A172 (cell line): ENCODE results near the gene TMEM60. TPM values are rescaled to one million over a fixed set of nuclear protein-coding genes. Genes with fewer than 3 reads are reported as not detected.
"Not testable (repeated sequence)": the region's sequence is repeated elsewhere in the genome, so short reads cannot be mapped to it uniquely, and the experiment has no call there.

Experiments
- DNase-seq: peaks from one replicate; pipeline ENCODE4 v3.0.0-alpha.2; 2015; ENCODE audit warnings: low spot score
- total RNA-seq: library from RNA; depleted of rRNA; stranded (reverse); fragments of >200 nt; shearing (Covaris generic); gene quantifications from 2 replicates; pipeline ENCODE4 v1.2.3, GENCODE V29; 2014

Gene TMEM60
- total RNA-seq, 1 experiment from 2014 or later = 65.4 TPM

DNA sequence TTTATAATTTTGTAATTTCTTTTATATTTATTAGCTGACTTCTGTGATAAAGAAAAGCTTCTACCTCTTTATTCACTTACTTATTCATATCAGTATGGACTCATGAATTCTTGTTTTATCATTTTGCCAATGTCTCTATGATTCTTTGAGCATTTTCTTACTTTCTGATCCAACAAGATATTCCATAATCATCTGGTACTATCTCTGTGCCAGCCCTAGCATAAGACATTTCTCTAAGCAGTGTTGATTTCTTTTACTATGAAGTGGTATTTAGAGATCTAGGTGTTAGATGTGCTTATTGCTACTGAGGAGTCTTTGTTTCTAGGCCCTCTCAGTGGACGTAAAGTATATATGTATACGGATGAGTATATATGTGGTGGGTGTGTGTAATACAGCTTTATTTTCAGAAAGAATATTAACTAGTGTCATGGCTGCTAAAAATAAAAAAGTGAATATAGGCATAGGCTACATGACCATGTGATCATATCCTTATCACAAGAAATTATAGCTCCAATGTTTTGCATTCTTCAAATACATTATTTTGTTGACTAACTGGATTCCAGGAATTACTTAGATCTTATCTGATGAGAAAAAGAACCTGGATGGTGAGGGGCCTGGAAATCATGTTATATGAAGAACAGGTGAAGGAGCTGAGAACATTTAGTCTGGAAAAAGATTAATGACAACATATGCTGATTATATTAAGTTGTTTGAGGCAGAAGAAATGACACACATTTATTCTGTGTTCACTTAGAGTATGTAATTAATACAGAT, 13.5 kb upstream of the TMEM60 start:
- DNase-seq = peak; percentile 38

DNA sequence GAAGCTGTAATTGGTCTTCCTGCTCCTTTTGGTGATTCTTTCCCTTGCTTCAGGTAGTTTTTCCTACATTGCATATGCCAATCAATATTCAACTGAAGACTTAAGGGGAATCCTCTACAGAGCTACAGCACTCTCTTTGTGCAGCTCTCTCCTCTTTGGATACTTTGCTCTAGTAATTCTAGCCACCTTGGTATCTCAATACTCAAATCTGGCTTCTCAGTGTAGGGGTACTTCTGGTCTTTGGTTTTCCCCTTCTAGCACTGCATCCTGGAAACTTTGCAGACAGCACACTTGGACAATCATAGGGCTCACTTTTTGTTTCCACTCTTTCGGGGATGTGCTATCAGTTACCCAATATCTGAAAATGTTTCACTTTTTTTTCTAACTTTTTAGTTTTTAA, 10.3 kb upstream of the TMEM60 start:
- no peak for DNase-seq

DNA sequence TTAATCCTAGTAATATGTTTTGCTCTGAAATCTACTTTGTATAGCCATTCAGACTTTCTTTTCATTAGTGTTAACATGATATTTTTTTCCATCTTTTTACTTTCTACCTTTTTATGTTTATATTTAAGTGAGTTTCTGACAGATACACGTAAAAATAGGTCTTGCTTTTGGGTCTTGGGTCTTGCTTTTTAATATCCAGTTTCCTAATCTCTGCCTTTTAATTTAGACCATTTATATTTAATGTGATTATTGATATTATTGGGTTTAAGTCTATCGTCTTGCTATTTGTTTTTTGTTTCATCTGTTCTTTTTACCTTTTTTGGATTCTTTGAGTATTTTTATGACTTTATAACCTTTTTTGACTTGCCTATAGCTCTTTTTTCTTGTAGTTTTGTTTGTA, 8.2 kb upstream of the TMEM60 start:
- DNase-seq = no peak

DNA sequence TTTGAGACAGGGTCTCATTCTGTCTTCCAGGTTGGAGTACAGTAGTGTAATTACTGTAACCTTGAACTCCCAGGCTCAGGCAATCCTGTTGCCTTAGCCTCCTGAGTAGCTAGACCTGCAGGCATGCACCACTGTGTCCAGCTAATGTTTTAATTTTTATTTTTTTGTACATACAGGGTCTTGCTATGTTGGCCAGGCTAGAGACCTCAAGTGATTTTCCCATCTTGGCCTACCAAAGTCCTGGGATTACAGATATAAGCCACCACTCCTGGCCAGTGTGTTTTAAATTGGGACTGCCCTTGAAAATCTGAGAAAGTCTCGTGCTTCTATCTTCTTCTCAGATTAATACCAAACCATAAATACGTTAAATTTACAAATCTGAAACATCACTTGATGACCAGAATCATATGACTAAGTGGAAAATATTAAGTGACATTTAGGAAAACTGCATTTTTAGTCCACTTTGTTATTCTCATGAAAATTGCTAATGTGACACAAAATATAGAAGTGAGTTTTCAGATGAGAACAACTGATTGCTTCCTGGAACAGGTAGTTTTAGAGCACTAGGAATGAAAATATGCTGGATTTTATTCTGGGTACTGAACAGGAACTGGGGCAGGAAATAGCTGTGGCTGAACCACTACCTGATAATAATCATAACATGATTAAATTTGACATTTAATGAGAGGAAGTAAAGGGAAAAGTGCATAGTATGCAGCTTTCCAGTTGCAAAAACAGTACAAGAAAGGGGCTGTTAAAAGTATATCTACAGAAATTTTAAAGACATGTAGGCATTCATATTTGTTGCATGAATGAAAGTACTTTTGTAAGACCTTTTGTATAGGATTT, 4.5 kb upstream of the TMEM60 start:
- DNase-seq = no peak

DNA sequence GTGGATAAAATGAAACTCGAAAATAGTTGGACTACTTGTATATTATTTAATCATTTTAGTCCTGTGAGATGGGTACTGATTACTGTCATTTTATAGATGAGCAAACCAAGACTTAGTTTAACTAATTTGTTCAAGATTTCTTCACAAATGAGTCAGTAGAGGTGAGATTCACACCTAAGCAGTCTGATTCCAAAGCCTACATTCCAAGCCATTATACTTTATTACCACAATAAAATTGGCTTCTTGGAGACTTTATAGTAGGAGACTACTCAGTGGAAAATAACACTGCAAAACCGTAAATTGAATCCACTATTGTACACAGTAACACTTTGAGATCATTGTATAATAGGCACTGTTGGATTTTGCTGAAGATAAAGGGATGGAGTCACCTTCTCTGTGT, 2.5 kb upstream of the TMEM60 start:
- DNase-seq = no peak

DNA sequence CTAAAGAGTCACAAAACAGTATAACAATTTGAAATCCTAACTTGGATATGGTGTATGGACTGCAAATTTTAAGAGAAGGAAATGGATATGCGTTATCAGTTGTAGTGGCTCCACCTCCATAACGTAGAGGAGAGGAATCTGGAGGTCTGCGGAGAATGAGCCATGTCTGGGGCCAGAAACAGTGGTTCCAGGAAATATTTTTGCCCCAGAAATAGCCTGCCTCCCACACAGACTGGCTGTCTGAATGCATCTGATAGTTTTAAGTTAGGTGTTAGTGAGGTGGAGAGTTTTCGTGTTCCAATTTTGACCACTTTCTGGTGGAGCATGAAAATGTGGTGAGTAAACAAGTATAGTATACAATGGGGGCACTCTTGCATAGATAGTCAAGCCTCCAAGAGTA, 1.9 kb upstream of the TMEM60 start:
- DNase-seq = no peak

DNA sequence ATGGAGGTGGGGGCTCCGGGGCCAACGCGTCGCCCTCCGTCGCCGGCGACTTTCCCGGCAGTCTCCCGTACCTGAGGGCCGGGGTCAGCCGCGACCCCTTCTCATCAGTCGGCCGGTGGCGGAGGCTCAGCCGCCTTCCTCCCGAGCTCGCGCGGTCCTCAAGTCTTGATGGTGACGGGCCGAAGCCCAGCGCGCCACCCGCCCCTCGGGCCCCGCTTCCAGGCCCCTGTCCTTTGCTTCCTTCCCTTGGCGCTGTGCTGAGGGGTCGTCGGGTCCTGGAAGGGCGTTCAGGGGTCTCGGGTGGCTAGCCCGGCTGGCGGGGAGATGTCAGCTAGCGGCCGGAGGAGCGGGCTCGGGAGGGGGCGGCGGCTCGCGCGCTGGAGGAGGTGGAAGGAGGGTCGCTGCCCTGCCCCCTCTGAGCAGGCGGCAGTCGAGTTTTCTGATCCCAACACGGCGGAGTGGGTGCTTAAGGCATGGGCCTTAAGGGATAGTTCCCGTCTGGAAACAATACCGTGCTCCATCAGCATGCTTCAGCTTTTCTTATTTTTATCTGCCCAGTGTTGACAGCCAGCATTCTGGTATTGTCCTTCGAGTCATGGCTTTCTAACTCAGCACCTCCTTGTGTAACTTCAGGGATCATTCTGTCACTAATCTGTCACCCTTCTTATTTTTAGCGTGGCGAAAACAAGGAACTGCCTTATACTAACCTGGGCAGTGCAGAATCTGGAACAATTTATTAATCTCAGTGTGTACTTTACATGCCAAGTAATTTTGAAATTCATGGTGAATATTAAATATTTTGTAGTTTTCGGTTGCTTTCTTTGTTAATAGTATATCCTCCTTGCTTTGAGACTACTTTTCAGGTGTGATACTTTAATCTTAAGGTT, 1.1 kb upstream of the TMEM60 start:
- DNase-seq = peak; percentile 45

DNA sequence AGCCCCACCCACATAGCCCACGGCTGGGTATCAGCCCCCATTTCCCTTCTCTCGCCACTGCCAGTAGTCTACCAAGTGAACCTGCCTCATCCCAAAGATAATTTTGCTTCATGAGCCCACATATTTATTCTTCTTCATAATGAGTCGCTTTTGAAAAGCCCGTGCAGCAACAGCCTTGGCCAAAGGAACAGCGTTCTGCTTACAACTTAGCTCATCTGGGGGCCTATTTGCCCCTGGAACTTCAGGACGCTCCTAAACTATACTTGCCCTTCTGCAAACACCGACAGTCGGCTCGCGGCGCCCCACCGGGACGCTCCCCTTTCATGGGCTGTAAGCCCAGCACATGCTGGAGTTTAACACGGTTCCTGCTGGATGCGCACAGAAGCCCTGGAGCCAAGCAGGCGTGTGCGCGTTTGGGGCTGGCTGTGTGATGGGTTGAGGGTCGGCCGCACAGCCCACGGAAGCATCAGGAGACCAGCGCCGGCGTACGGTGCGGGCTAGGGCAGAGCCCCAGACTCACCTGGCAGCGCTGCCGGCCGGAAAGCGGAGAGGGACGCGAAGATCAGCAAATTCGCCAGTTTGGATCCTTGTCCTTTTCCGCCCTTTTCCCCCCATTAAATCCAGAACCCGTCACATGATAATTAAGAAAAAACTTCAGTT, 370 bp downstream of the TMEM60 start:
- DNase-seq = no peak

DNA sequence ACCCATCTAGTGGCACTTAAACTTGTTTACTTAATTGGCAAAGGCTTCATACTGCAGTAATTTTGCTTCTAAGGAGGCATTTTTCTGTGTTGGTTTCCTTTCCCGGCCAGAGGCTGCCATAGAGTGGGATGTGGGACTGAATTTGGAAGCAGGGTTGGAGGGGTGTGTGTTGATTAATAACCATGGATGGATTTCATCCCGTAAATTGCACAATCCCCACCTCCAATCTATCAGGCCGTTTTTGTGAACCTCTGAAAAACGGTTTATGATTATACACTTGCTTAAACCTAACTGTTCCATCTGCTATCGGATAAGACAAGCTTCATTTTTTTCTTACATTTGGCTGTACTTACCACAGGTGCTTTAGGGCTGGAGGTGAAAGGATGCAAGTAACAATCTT, 1.3 kb downstream of the TMEM60 start:
- DNase-seq = no peak

DNA sequence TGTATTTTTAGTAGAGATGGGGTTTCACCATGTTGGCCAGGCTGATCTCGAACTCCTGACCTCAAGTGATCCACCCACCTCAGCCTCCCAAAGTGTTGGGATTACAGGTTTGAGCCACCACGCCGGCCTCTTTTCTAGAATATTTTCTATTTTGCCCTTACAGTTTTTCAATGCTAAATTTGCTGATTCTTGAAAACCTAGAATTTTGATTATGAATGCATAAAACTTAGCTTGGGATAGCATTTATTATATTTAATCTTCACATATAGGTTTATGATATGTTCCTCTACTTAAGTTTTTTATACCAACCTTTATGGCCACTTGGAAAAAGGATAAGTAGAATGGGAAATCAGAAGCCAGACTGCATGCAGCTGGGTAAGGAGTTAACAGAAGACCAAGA, 2.1 kb downstream of the TMEM60 start:
- no peak for DNase-seq

DNA sequence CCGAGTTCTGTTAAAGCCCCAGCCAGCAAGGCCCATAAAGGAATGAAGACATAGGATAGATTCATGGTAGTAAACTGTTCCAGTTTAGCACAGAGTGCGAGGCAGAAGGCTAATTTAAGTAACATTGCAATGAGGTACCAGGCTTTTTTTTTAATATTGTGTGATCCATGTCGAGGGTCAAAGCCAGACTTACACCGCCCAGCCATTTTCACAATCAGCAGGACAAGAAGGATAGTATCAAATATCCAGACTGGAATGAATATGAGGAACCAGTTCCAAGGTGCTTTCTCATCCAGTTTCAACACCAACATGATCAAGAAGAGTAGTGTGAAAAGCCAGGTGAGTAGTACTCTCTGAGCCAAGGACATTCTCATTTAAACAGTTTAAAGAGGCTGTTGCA, 4.2 kb downstream of the TMEM60 start:
- no peak for DNase-seq

DNA sequence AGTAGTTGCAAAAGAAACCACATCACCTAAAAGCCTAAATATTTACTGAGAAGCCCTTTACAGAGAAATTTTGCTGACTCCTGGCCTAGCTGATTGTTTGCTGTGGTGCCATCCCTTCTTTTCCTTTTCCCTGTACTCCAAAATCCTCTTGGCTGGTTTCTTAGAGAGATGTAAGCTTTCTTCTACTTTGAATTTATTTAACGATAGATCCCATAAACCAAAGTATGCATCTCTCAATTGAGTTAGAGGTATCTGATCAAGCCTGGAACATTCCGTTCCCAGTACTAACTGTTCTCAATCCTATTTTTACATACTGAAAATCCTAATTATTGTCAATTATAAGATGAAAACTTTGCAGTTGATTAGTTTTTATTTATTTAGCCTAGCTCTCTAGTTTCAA, 6.3 kb downstream of the TMEM60 start:
- no peak for DNase-seq

DNA sequence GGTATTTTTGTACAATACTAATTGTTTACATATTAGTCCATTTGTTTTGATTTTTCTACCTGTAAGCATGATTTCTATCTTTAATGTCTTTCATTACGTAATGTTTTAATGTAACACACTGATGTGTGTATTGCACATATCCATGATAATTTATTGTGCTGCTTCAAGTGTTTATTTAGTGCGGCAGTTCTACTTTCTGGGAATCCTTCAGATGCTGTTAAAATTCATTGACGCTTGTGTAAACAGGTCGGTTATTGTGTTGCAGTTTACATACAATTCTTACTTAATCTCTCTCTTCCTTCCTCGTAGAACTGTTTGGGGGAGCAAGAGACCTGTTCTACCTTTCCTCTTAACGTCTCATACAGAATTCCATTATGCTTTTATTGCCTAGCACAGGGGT, 6.9 kb downstream of the TMEM60 start:
- no peak for DNase-seq

DNA sequence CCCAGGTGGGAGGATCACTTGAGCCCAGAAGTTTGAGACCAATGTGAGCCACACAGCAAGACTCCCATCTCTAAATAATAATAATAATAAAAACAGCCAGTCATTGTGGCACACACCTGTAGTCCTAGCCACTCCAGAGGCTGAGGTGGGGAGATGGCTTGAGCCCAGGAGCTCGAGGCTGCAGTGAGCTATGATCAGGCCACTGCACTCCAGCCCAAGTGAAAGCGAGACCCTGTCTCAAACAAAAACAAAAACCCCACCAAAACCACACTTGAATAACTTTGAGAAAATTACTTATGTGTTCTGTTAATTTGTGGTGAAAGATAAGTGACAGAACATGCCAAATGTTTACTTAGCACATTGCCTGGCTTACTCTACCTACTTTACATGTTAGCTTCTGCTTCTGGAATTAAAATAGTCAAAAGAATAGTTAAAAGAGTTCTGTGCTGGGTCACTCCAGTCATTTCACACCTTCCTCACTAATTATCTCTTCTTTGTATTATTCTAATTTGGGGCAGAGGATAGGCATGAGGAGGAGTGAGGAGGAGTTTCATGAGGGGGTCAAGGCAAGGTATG, 9.8 kb downstream of the TMEM60 start:
- no peak for DNase-seq

DNA sequence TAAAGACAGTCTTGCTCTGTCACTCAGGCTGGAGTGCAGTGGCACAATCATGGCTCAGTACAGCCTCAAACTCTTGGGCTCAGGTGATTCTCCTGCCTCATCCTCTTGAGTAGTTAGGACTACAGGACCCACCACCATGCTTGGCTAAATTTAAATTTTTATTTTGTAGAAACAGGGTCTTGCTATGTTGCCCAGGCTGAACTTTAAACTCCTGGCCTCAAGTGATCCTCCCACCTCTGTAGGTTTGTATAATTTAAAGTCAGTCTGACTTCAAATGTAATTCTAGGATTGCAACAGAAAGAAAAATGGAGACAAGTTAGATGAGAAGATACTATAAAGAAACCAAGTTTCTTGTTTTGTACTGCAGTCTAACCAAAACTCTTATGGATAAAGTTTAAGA, 11.5 kb downstream of the TMEM60 start:
- no peak for DNase-seq

DNA sequence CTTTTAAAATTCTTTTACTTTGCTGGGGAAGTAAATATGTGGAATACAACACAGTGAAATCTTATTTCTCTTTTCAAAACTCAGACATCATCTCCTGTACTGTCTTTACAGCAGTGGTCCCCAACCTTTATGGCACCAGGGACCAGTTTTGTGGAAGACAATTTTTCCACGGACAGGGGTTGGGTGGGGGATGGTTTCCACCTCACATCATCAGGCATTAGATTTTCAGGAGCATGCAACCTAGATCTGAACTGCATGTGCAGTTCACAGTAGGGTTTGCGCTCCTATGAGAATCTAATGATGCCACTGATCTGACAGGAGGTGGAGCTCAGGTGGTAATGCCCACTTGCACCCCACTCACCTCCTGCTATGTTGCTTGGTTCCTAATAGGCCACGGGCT, 12.2 kb downstream of the TMEM60 start:
- DNase-seq = no peak

DNA sequence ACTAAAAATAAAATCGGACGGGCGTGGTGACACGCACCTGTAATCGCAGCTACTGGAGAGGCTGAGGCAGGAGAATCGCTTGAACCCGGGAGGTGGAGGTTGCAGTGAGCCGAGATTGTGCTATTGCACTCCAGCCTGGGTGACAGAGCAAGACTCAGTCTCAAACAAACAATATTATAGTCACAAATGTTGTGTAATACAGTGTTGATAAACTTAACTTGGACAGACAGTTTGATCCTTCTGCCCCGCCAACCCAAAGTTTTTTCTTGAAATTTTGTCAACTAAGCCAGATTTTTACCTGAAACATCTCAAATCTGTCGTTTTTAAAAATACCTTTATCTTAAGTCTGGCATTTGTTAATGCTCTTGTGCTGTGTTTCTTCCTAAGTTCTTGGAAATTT, 13.8 kb downstream of the TMEM60 start:
- not testable (repeated sequence) for DNase-seq

DNA sequence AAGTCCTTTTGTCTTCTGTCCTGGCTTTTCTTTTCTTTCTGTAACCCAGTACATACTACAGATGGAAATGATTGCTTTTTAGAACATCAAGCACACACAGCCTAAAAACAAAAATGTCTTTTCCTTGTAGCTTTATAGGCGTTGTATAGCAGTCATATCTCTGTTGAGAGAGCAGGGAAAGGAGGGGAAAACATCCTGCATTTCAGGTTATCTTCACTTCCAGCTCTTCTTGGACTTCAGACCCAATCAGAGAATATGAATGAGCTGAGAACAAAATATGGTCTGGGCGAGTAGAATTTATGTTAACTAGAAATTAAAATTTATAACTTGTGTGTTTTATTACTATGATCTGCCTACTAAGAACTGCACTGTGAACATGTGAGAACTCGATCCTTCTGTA, 14.7 kb downstream of the TMEM60 start:
- no peak for DNase-seq

DNA sequence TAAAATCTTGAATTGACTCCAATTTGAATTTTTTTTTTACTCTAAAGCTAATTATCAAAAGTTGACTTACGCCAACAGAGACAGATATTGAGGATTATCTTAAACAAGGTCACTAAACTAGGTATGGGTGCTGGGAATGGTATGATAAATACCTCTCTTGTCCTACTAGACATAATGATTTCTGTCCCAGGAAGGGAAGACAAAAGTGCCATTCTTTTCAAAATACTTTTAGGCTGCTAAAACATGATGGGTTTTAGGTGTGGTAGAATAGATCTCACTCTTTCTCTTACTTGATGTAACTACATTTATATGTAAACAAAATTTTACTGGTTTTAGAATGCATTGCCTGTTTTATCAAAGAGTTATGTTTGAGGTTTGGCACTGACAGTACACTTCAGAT, 15.1 kb downstream of the TMEM60 start:
- DNase-seq = no peak

DNA sequence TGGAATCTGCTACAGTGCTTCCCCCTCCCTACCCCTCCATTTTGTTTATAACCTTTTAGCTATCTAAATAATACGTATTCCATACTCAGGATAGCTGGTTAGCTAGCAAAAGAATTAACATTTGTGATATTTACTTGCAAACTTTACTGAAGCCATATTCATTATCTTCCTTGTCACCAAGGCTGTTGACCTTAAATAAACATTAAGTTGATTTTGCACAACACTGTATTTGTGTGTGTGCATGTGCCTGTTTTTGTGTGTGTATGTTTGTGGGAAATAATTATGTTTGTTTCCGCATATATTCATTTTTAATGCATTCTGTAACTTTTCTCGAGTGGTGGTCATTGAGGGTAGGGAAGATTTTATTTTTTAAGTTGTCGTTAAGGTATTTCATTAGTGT, 15.9 kb downstream of the TMEM60 start:
- DNase-seq = no peak

DNA sequence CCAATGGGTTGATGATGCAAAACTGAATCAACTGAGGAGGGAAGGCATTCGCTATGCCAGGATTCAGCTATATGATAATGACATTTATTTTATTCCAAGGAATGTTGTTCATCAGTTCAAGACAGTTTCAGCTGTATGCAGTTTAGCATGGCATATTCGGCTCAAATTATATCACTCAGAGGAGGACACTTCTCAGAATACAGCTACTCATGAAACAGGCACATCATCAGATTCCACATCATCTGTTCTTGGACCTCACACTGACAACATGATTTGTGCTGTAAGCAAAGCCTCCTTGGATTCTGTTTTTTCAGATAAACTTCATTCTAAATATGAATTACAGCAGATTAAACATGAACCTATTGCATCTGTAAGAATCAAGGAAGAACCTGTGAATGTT, 19.7 kb downstream of the TMEM60 start:
- no peak for DNase-seq
